GM23338 (cell line): ENCODE results near the gene GPR119. TPM values are rescaled to one million over a fixed set of nuclear protein-coding genes. Genes with fewer than 3 reads are reported as not detected.

Experiments
- ATAC-seq: fragments of 200-7000 bp; cut with Tn5 transposase; 3 replicates; pipeline ENCODE4 v1.9.1; 2020
- DNase-seq: peaks from one replicate; pipeline ENCODE4 v3.0.0-alpha.2; 2015; ENCODE audit warnings: low spot score
- H2AFZ ChIP-seq: fragments of 200-600 bp; sonication (generic); 2 replicates; pipeline ENCODE4 v1.8.0; 2016; ENCODE audit warnings: antibody characterized with exemption, mild to moderate bottlenecking, moderate library complexity
- H3F3A ChIP-seq: fragments of 200-600 bp; sonication (generic); replicated peaks from 2 replicates; pipeline ENCODE4 v1.8.0; 2017; ENCODE audit warnings: antibody characterized with exemption, mixed run types, low read depth
- H3K27ac ChIP-seq: fragments of 200-600 bp; sonication (generic); 2 replicates; pipeline ENCODE4 v1.6.1; 2016; ENCODE audit warnings: low read depth
- H3K27me3 ChIP-seq: fragments of 200-600 bp; sonication (generic); 2 replicates; pipeline ENCODE4 v1.8.0; 2016; ENCODE audit warnings: mild to moderate bottlenecking, mixed run types, moderate library complexity; ENCODE audit not compliant: insufficient read depth
- H3K36me3 ChIP-seq: fragments of 200-600 bp; sonication (generic); 2 replicates; pipeline ENCODE4 v1.8.0; 2016; ENCODE audit warnings: mild to moderate bottlenecking; ENCODE audit not compliant: insufficient read depth
- H3K4me1 ChIP-seq: fragments of 200-600 bp; sonication (generic); 2 replicates; pipeline ENCODE4 v1.8.0; 2016; ENCODE audit warnings: mild to moderate bottlenecking, moderate library complexity; ENCODE audit not compliant: insufficient read depth
- H3K4me2 ChIP-seq: fragments of 200-600 bp; sonication (generic); 2 replicates; pipeline ENCODE4 v1.7.1; 2017; ENCODE audit warnings: mixed run types
- H3K4me3 ChIP-seq: fragments of 200-600 bp; sonication (generic); 2 replicates; pipeline ENCODE4 v1.6.1; 2016; ENCODE audit warnings: mixed run types
- H3K79me2 ChIP-seq: fragments of 200-600 bp; sonication (generic); replicated peaks from 2 replicates; pipeline ENCODE4 v1.8.0; 2017; ENCODE audit warnings: mild to moderate bottlenecking; ENCODE audit not compliant: insufficient read depth
- H3K9me2 ChIP-seq: fragments of 200-600 bp; sonication (generic); 2 replicates; pipeline ENCODE4 v1.8.0; 2017; ENCODE audit not compliant: insufficient read depth
- H4K20me1 ChIP-seq: fragments of 200-600 bp; sonication (generic); replicated peaks from 2 replicates; pipeline ENCODE4 v1.8.0; 2017; ENCODE audit warnings: mild to moderate bottlenecking; ENCODE audit not compliant: insufficient read depth
- H3K27ac Mint-ChIP-seq: 2 replicates; pipeline ENCODE4 v1.8.0; 2020; ENCODE audit warnings: inconsistent platforms, mild to moderate bottlenecking, moderate library complexity, mixed read lengths
- H3K27me3 Mint-ChIP-seq: 3 replicates; pipeline ENCODE4 v1.8.0; 2022; ENCODE audit warnings: low read depth, mild to moderate bottlenecking, moderate library complexity, mixed read lengths, inconsistent platforms; ENCODE audit not compliant: insufficient read depth, poor library complexity
- H3K36me3 Mint-ChIP-seq: 3 replicates; pipeline ENCODE4 v1.8.0; 2021; ENCODE audit warnings: low read depth, mild to moderate bottlenecking, inconsistent platforms, moderate library complexity, mixed read lengths
- H3K4me1 Mint-ChIP-seq: 3 replicates; pipeline ENCODE4 v1.8.0; 2020; ENCODE audit warnings: mild to moderate bottlenecking, inconsistent platforms, mixed read lengths
- H3K4me3 Mint-ChIP-seq: 3 replicates; pipeline ENCODE4 v1.8.0; 2021; ENCODE audit warnings: moderate library complexity, mild to moderate bottlenecking, inconsistent platforms, mixed read lengths
- H3K9me3 Mint-ChIP-seq: 3 replicates; pipeline ENCODE4 v1.8.0; 2020; ENCODE audit warnings: moderate library complexity, mild to moderate bottlenecking, inconsistent platforms, mixed read lengths
- CREB1 ChIP-seq: fragments of 250-450 bp; sonication (Bioruptor Pico); IDR thresholded peaks from 2 replicates; pipeline ENCODE4 v1.5.0; 2020; ENCODE audit warnings: low read depth, mild to moderate bottlenecking, moderate library complexity
- EZH2 ChIP-seq: fragments of 200-600 bp; sonication (generic); IDR thresholded peaks from one replicate; pipeline ENCODE4 v1.8.0; 2017; ENCODE audit warnings: antibody characterized with exemption, mild to moderate bottlenecking, low read depth; ENCODE audit not compliant: unreplicated experiment
- EZH2phosphoT487 ChIP-seq: fragments of 200-600 bp; sonication (generic); IDR thresholded peaks from one replicate; pipeline ENCODE4 v1.8.1; 2018; ENCODE audit warnings: antibody characterized with exemption; ENCODE audit not compliant: unreplicated experiment
- JUNB ChIP-seq: IDR thresholded peaks from one replicate; pipeline ENCODE4 v1.6.1; 2016; ENCODE audit warnings: antibody characterized with exemption; ENCODE audit not compliant: unreplicated experiment
- NANOG ChIP-seq: IDR thresholded peaks from 2 replicates; pipeline ENCODE4 v1.6.1; 2016; ENCODE audit warnings: antibody characterized with exemption, borderline replicate concordance
- POLR2AphosphoS5 ChIP-seq: IDR thresholded peaks from 2 replicates; pipeline ENCODE4 v1.6.1; 2016; ENCODE audit warnings: antibody characterized with exemption, low read depth
- STAT1 ChIP-seq: IDR thresholded peaks from one replicate; pipeline ENCODE4 v1.6.1; 2016; ENCODE audit warnings: antibody characterized with exemption; ENCODE audit not compliant: unreplicated experiment
- ZNF331 ChIP-seq: fragments of 250-450 bp; sonication (Bioruptor Pico); IDR thresholded peaks from 2 replicates; pipeline ENCODE4 v1.5.0; 2020; ENCODE audit warnings: low read depth, mild to moderate bottlenecking, moderate library complexity
- polyA plus RNA-seq: library from polyadenylated mRNA; unstranded; fragments of >200 nt; fragmentation: Nextera tagmentation; extraction: Ambion mirVana; gene quantifications from 2 replicates; pipeline ENCODE4 v1.2.1, GENCODE V29; 2016
- total RNA-seq: library from RNA; depleted of rRNA; stranded (reverse); fragments of >200 nt; shearing (Covaris generic); gene quantifications from 2 replicates; pipeline ENCODE4 v1.2.3, GENCODE V29; 2014
- TF ChIP-seq, protein P1 (sequence below), 2 experiments: fragments of 200-600 bp in 1 of 2; sonication (generic) in 1 of 2; conservative IDR thresholded peaks; 2 replicates each; pipeline versions ENCODE4 v1.5.1 to v1.6.1; 2016 to 2017; ENCODE audit warnings: antibody characterized with exemption in 2 of 2, low read depth in 2 of 2, mild to moderate bottlenecking in 2 of 2, moderate library complexity in 1 of 2
- TF ChIP-seq, protein P2 (sequence below): IDR thresholded peaks from 2 replicates; pipeline ENCODE4 v1.6.1; 2016; ENCODE audit warnings: antibody characterized with exemption
- TF ChIP-seq, protein P3 (sequence below): fragments of 250-450 bp; sonication (Bioruptor Pico); IDR thresholded peaks from 2 replicates; pipeline ENCODE4 v1.5.0; 2020; ENCODE audit warnings: mild to moderate bottlenecking, moderate library complexity

GPR119 gene
- total and polyA plus RNA-seq, 2 experiments from 2014 or later = not detected

DNA sequence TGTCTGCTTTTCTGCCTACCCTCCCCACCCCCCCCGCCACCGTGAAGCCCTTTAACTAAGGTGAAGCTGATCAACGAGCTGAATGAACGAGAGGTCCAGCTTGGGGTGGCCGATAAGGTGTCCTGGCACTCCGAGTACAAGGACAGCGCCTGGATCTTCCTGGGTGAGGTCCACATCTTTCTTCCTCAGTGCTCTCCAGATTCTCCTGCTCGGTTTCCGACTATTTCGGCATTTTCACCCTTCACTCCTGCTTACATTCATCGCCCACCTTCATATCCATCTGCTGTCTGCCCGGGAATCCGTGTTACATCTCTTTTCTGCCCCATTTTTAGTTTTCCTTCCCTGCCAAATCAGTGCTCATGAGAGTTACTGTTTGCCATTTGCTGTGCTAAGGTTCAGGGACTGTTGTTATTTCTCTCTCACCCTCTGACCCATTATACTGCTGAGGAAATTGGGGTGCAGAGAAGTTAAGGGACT, 16.8 kb upstream of the GPR119 start:
- Histone ChIP-seq H3K79me2 (peaks cover 11% of the 10 kb centered on the region), H2AFZ (no peak overlapping the region), H3K9me2 (no peaks in the 10 kb centered on the region), H3K4me1 (no peaks in the 10 kb centered on the region), H3K27ac (no peak overlapping the region), H3K4me3 (peak overlapping the region; percentile 79), H3K4me2 (peak overlapping the region; percentile 89), H3K36me3 (no peaks in the 10 kb centered on the region), H3K27me3 (no peaks in the 10 kb centered on the region), H3F3A (no peaks in the 10 kb centered on the region), H4K20me1 (no peaks in the 10 kb centered on the region)
- H3K9me3 Mint-ChIP-seq = no peaks in the 10 kb centered on the region
- peak overlapping the region; percentile 91 for H3K4me3 Mint-ChIP-seq
- peaks cover 7% of the 10 kb centered on the region for H3K27me3 Mint-ChIP-seq
- DNase-seq = no peak
- ATAC-seq = no peak; the same call in 2 of the 3 replicates
- H3K27ac Mint-ChIP-seq = peak overlapping the region; percentile 10; the same call in 1 of the 2 replicates
- H3K4me1 Mint-ChIP-seq = no peaks in the 10 kb centered on the region
- no peak for TF ChIP-seq JUNB
- TF ChIP-seq STAT1 = no peak
- TF ChIP-seq POLR2AphosphoS5 = no peak
- TF ChIP-seq EZH2 = no peak
- TF ChIP-seq, protein P1, sequence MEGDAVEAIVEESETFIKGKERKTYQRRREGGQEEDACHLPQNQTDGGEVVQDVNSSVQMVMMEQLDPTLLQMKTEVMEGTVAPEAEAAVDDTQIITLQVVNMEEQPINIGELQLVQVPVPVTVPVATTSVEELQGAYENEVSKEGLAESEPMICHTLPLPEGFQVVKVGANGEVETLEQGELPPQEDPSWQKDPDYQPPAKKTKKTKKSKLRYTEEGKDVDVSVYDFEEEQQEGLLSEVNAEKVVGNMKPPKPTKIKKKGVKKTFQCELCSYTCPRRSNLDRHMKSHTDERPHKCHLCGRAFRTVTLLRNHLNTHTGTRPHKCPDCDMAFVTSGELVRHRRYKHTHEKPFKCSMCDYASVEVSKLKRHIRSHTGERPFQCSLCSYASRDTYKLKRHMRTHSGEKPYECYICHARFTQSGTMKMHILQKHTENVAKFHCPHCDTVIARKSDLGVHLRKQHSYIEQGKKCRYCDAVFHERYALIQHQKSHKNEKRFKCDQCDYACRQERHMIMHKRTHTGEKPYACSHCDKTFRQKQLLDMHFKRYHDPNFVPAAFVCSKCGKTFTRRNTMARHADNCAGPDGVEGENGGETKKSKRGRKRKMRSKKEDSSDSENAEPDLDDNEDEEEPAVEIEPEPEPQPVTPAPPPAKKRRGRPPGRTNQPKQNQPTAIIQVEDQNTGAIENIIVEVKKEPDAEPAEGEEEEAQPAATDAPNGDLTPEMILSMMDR (conservative IDR thresholded peaks at IDR 0.05; ENCODE audit: low read depth in 2 of 2) = no peak
- TF ChIP-seq NANOG = no peak
- TF ChIP-seq EZH2phosphoT487 = no peak
- TF ChIP-seq, protein P2, sequence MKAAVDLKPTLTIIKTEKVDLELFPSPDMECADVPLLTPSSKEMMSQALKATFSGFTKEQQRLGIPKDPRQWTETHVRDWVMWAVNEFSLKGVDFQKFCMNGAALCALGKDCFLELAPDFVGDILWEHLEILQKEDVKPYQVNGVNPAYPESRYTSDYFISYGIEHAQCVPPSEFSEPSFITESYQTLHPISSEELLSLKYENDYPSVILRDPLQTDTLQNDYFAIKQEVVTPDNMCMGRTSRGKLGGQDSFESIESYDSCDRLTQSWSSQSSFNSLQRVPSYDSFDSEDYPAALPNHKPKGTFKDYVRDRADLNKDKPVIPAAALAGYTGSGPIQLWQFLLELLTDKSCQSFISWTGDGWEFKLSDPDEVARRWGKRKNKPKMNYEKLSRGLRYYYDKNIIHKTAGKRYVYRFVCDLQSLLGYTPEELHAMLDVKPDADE = no peak
- TF ChIP-seq, protein P3, sequence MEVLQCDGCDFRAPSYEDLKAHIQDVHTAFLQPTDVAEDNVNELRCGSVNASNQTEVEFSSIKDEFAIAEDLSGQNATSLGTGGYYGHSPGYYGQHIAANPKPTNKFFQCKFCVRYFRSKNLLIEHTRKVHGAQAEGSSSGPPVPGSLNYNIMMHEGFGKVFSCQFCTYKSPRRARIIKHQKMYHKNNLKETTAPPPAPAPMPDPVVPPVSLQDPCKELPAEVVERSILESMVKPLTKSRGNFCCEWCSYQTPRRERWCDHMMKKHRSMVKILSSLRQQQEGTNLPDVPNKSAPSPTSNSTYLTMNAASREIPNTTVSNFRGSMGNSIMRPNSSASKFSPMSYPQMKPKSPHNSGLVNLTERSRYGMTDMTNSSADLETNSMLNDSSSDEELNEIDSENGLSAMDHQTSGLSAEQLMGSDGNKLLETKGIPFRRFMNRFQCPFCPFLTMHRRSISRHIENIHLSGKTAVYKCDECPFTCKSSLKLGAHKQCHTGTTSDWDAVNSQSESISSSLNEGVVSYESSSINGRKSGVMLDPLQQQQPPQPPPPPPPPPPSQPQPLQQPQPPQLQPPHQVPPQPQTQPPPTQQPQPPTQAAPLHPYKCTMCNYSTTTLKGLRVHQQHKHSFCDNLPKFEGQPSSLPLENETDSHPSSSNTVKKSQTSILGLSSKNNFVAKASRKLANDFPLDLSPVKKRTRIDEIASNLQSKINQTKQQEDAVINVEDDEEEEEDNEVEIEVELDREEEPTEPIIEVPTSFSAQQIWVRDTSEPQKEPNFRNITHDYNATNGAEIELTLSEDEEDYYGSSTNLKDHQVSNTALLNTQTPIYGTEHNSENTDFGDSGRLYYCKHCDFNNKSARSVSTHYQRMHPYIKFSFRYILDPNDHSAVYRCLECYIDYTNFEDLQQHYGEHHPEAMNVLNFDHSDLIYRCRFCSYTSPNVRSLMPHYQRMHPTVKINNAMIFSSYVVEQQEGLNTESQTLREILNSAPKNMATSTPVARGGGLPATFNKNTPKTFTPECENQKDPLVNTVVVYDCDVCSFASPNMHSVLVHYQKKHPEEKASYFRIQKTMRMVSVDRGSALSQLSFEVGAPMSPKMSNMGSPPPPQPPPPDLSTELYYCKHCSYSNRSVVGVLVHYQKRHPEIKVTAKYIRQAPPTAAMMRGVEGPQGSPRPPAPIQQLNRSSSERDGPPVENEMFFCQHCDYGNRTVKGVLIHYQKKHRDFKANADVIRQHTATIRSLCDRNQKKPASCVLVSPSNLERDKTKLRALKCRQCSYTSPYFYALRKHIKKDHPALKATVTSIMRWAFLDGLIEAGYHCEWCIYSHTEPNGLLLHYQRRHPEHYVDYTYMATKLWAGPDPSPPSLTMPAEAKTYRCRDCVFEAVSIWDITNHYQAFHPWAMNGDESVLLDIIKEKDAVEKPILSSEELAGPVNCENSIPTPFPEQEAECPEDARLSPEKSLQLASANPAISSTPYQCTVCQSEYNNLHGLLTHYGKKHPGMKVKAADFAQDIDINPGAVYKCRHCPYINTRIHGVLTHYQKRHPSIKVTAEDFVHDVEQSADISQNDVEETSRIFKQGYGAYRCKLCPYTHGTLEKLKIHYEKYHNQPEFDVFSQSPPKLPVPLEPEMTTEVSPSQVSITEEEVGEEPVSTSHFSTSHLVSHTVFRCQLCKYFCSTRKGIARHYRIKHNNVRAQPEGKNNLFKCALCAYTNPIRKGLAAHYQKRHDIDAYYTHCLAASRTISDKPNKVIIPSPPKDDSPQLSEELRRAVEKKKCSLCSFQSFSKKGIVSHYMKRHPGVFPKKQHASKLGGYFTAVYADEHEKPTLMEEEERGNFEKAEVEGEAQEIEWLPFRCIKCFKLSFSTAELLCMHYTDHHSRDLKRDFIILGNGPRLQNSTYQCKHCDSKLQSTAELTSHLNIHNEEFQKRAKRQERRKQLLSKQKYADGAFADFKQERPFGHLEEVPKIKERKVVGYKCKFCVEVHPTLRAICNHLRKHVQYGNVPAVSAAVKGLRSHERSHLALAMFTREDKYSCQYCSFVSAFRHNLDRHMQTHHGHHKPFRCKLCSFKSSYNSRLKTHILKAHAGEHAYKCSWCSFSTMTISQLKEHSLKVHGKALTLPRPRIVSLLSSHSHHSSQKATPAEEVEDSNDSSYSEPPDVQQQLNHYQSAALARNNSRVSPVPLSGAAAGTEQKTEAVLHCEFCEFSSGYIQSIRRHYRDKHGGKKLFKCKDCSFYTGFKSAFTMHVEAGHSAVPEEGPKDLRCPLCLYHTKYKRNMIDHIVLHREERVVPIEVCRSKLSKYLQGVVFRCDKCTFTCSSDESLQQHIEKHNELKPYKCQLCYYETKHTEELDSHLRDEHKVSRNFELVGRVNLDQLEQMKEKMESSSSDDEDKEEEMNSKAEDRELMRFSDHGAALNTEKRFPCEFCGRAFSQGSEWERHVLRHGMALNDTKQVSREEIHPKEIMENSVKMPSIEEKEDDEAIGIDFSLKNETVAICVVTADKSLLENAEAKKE (CRISPR knock-in tag) = no peak
- TF ChIP-seq ZNF331 (CRISPR knock-in tag) = no peak
- TF ChIP-seq CREB1 (CRISPR knock-in tag) = no peak
- peaks cover 11% of the 10 kb centered on the region; the same call in 2 of the 3 replicates for H3K36me3 Mint-ChIP-seq
